ENCODE results near the gene DDX10.

GRCh38 chr11:108632041-108632704, 32.7 kb upstream of the DDX10 start:
- TF ChIP-seq GATA3 (IDR thresholded peaks at IDR 0.05; ENCODE audit: low read depth, low read length): no peak
- no peak for TF ChIP-seq GATA2 (IDR thresholded peaks at IDR 0.05; ENCODE audit: low read depth, low read length)

Measured in SH-SY5Y (cell line).